BJ (cell line): ENCODE measurements around the gene TTC33. TPM values are rescaled to one million over a fixed set of nuclear protein-coding genes. Genes with fewer than 3 reads are reported as not detected.

Experiments
- CTCF ChIA-PET: fragments of 350-600 bp; formaldehyde crosslinking; extraction: SDS; loops from one replicate; lab custom pipeline; 2021; ENCODE audit warnings: antibody characterized with exemption, inconsistent platforms; lab: Yijun Ruan, JAX
- POLR2A ChIA-PET: fragments of 300-600 bp; sonication (Branson Sonifier 250); formaldehyde crosslinking; extraction: SDS; loops from one replicate; lab custom pipeline; 2021; ENCODE audit warnings: antibody characterized with exemption; lab: Charles Lee
- DNase-seq: peaks from one replicate; pipeline ENCODE4 v3.0.0-alpha.2; 2011; ENCODE audit warnings: low read depth
- H3K27me3 ChIP-seq: 2 replicates; pipeline ENCODE4 v1.6.0; 2011; ENCODE audit warnings: low read length; ENCODE audit not compliant: control insufficient read depth, insufficient read depth
- H3K36me3 ChIP-seq: 2 replicates; pipeline ENCODE4 v1.5.1; 2011; ENCODE audit warnings: low read length; ENCODE audit not compliant: control insufficient read depth, insufficient read depth
- H3K4me3 ChIP-seq: 2 replicates; pipeline ENCODE4 v1.5.1; 2011; ENCODE audit warnings: low read depth, mild to moderate bottlenecking, control low read depth, low read length
- CTCF ChIP-seq: IDR thresholded peaks from 2 replicates; pipeline ENCODE4 v1.5.1; 2011; ENCODE audit warnings: low read depth, mild to moderate bottlenecking, control low read depth, inconsistent platforms, low read length, moderate library complexity; ENCODE audit not compliant: insufficient read depth
- polyA plus RNA-seq: library from polyadenylated mRNA; depleted of rRNA; stranded (reverse); fragments of >200 nt; gene quantifications from 2 replicates; pipeline ENCODE4 v1.2.3, GENCODE V29; 2011

TTC33 gene
- polyA plus RNA-seq, 1 experiment, result 2.8 TPM

GRCh38 chr5:40677456-40677855, 78.3 kb downstream of the TTC33 start:
- POLR2A ChIA-PET, result no interaction called here
- no peak for DNase-seq
- CTCF ChIA-PET, result interaction anchor here (0.6 to 1.7 kb wide), 3 partner anchors 9 to 961 kb away, joined by 3 to 4 read pairs (median 3); no protein-coding TSS in a partner anchor
- Histone ChIP-seq H3K4me3 (no peak overlapping the region), H3K27me3 (peaks cover 19% of the 10 kb centered on the region), H3K36me3 (no peaks in the 10 kb centered on the region)
- no peak for TF ChIP-seq CTCF

- H3K36me3 ChIP-seq, result no peaks in the 10 kb centered on the region
- ChIA-PET POLR2A (no interaction called here), CTCF (interaction anchor here (0.6 to 1.7 kb wide), 3 partner anchors 8 to 960 kb away, joined by 3 to 4 read pairs (median 3); no protein-coding TSS in a partner anchor)
- H3K4me3 ChIP-seq, result no peak overlapping the region
- peaks cover 18% of the 10 kb centered on the region for H3K27me3 ChIP-seq
- no peak for DNase-seq
- TF ChIP-seq CTCF, result no peak
Measured at GRCh38 chr5:40676613-40677343, 79.0 kb downstream of the TTC33 start.

DNA sequence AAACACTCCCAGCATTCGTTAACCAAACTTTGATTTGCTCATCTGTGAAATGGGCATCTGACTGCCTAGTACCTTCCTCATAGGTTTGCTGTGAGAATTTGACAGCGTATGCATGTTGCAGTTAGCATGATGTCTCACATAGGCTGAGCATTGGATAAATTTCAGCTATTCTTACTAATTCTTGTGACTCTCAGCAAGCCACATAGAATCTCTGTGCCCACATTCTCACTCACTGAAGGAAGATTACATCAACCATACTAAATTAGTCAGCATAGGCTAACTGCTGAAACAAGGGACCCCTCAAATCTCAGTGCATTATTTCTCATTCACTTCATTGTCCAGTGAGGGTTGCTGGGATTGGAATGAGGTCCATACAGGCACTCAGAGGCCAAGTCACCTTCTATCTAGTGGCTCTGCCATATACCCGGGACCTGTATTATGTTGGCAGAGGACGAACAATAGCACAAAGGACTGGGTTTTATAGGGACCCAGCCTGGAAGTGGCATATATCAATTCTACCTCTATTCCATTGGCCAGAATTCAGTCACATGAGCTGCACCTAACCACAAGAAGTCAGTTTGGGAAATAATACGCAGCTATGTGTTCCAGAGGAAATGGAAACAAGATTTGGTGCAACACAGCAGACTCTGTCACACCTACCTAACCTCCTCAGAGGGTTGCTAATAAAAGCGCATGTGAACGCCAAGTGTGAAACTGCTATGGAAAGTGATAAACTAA, 80.2 kb downstream of the TTC33 start:
- H3K36me3 ChIP-seq, result no peaks in the 10 kb centered on the region
- peaks cover 5% of the 10 kb centered on the region for H3K27me3 ChIP-seq
- no peak for DNase-seq
- ChIA-PET POLR2A (no interaction called here), CTCF (no interaction called here)
- H3K4me3 ChIP-seq, result no peak overlapping the region
- no peak for TF ChIP-seq CTCF

DNA sequence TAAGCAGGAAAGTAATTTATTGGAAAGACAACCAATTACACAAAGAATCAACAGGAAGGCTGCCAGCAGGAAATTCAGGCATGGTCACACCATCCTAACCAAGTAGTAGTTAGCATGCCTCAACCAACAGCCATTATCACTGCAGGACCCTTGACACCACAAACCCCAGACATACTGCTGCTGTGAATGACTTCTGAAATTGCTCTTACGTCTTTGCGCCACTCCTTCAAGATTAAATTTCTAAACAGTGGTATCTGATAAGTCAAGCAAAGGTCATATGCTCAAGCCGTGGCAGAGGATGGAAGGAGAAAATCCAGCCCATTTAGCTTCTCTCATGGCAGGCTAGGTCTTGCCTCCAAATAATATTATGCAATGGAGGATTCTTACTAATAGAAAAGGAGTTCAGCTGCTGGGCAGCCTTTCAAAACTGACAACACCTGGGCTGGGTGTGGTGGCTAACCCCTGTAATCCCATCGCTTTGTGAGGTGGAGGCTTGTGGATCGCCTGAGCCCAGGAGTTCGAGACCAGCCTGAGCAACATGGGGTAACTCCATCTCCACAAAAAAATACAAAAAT, 81.0 kb downstream of the TTC33 start:
- TF ChIP-seq CTCF, result no peak
- Histone ChIP-seq H3K27me3 (no peaks in the 10 kb centered on the region; the same call in 1 of the 2 replicates), H3K36me3 (no peaks in the 10 kb centered on the region), H3K4me3 (no peak overlapping the region)
- POLR2A ChIA-PET, result no interaction called here
- DNase-seq, result no peak
- CTCF ChIA-PET, result no interaction called here

DNA sequence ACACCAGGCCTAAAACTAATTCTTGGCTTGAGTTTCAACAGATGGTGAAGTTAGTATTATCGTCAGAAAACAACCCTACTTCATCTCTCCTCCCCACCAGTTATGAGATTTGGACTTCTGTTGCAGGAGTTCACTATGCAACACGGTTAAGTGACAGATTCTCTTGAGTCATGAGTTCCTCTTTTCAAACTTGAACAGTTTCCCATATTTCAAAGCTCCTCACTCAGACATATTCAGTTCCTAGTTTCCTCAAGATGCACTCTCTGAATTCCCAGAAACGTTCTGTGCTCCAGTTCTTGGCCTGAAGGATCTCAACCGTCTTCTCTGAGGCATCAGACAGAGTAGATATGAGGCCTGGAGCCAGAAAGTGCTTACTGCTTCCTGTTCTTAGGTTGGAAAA, 83.3 kb downstream of the TTC33 start:
- no peak for TF ChIP-seq CTCF
- DNase-seq, result no peak
- H3K4me3 ChIP-seq, result no peak overlapping the region
- ChIA-PET POLR2A (no interaction called here), CTCF (interaction anchor here (1.4 kb wide), 1 partner anchor 10 kb away, joined by 3 read pairs; no protein-coding TSS in a partner anchor)
- H3K36me3 ChIP-seq, result no peaks in the 10 kb centered on the region
- no peaks in the 10 kb centered on the region; the same call in 1 of the 2 replicates for H3K27me3 ChIP-seq
